ENCODE data around the gene LMBR1L.

DNA sequence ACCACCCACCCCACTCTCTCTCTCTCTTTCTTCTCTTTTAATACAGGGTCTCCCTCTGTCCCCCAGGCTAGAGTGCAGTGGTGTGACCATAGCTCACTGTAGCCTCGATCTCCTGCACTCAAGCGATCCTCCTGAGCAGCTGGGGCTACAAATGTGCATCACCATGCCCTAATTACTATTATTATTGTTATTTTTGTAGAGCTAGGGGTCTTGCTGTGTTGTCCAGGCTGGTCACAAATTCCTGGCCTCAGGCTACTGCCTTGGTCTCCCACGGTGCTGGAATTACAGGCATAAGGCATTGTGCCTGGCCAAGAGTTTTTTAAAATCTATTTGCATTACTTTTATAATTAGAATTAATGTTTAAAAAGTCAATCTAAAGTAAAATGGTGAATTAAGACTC is 43.6 kb upstream of the LMBR1L start:
- TF ChIP-seq GATA2 (IDR thresholded peaks at IDR 0.05; ENCODE audit: low read depth, low read length) (no peak), GATA3 (IDR thresholded peaks at IDR 0.05; ENCODE audit: low read depth, low read length) (no peak)
